ES-I3 (cell line): Measurements from ENCODE around the gene FHAD1.
"Not testable (repeated sequence)": the region's sequence is repeated elsewhere in the genome, so short reads cannot be mapped to it uniquely, and the experiment has no call there.

Experiments used
- H3K36me3 ChIP-seq: 2 replicates; pipeline ENCODE4 v1.6.1; 2013; ENCODE audit warnings: mild to moderate bottlenecking, low read length, control low read depth, moderate library complexity; ENCODE audit not compliant: insufficient read depth
- H3K4me1 ChIP-seq: 2 replicates; pipeline ENCODE4 v1.6.1; 2013; ENCODE audit warnings: mild to moderate bottlenecking, control low read depth, low read length; ENCODE audit not compliant: insufficient read depth
- H3K9ac ChIP-seq: 2 replicates; pipeline ENCODE4 v1.6.1; 2013; ENCODE audit warnings: low read depth, mild to moderate bottlenecking, low read length, moderate library complexity
- H3K9me3 ChIP-seq: 2 replicates; pipeline ENCODE4 v1.6.1; 2013; ENCODE audit warnings: mild to moderate bottlenecking, low read length, moderate library complexity; ENCODE audit not compliant: control insufficient read depth, insufficient read depth

FHAD1 gene

GRCh38 chr1:15287035-15287979 is 40.3 kb downstream of the FHAD1 start:
- Histone ChIP-seq H3K9ac (no peak overlapping the region), H3K36me3 (no peaks in the 10 kb centered on the region), H3K9me3 (no peaks in the 10 kb centered on the region), H3K4me1 (no peaks in the 10 kb centered on the region)

DNA sequence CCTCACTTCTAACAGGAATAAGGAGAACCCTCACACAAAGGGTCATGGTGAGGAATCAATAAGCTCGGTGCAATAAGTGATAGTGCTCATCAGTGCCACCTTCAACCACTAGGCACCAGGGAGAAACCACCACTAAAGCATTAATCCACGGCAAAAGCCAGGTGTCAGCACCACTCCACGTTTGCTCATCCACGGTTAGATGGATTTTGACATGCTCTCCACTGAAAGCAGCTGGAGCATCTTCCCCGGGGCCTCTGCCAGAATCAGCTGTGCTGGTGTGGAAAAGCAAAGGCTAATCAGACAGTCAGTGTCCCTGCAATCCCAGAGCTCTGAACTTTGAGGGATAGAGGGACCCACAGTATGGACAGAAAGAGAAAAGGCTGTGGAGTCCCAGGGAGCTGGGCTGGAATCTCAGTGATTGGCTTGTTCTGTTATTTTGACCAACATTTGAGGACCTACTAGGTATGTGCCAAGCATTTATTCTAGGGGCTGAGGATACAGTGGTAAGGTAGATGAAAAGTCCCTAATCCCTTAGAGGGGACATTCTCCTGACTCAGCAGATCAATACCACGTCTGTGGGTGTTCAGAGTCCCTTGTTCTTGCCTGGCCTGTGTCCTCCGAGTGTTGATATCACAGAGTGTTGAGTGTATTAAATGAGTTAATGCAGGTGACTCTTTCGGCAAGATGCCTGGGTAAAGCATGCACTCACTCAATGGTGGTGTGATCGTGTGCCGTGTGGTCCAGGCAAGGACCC is 41.3 kb downstream of the FHAD1 start:
- Histone ChIP-seq H3K4me1 (no peaks in the 10 kb centered on the region), H3K9me3 (no peaks in the 10 kb centered on the region), H3K9ac (no peak overlapping the region), H3K36me3 (no peaks in the 10 kb centered on the region)

- Histone ChIP-seq H3K9ac (no peak overlapping the region), H3K9me3 (no peaks in the 10 kb centered on the region), H3K36me3 (no peaks in the 10 kb centered on the region), H3K4me1 (no peaks in the 10 kb centered on the region)
Observed at GRCh38 chr1:15289251-15289651, 42.2 kb downstream of the FHAD1 start.

- H3K9me3 ChIP-seq, result no peaks in the 10 kb centered on the region
- H3K9ac ChIP-seq, result no peak overlapping the region
- H3K36me3 ChIP-seq, result no peaks in the 10 kb centered on the region
- no peaks in the 10 kb centered on the region for H3K4me1 ChIP-seq
Observed at GRCh38 chr1:15290382-15290781, 43.4 kb downstream of the FHAD1 start.

- H3K9ac ChIP-seq, result no peak overlapping the region
- H3K4me1 ChIP-seq, result no peaks in the 10 kb centered on the region; the same call in 1 of the 2 replicates
- no peaks in the 10 kb centered on the region for H3K36me3 ChIP-seq
- no peaks in the 10 kb centered on the region for H3K9me3 ChIP-seq
Observed at GRCh38 chr1:15295696-15296095, 48.7 kb downstream of the FHAD1 start.

GRCh38 chr1:15296585-15297321 is 49.7 kb downstream of the FHAD1 start:
- H3K9me3 ChIP-seq, result no peaks in the 10 kb centered on the region
- no peak overlapping the region for H3K9ac ChIP-seq
- no peaks in the 10 kb centered on the region for H3K36me3 ChIP-seq
- no peaks in the 10 kb centered on the region; the same call in 1 of the 2 replicates for H3K4me1 ChIP-seq

DNA sequence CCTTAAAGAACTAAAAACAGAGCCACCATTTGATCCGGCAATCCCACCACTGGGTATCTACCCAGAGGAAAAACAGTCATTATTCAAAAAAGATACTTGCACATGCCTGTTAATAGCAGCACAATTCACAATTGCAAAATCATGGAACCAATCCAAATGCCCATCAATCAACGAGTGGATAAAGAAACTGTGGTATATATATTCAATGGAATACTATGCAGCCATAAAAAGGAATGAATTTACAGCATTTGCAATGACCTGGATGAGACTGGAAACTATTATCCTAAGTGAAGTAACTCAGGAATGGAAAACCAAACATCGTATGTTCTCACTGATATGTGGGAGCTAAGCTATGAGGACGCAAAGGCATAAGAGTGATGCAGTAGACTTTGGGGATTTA is 51.0 kb downstream of the FHAD1 start:
- H3K36me3 ChIP-seq, H3K4me1 ChIP-seq, H3K9ac ChIP-seq, H3K9me3 ChIP-seq: not testable (repeated sequence)

DNA sequence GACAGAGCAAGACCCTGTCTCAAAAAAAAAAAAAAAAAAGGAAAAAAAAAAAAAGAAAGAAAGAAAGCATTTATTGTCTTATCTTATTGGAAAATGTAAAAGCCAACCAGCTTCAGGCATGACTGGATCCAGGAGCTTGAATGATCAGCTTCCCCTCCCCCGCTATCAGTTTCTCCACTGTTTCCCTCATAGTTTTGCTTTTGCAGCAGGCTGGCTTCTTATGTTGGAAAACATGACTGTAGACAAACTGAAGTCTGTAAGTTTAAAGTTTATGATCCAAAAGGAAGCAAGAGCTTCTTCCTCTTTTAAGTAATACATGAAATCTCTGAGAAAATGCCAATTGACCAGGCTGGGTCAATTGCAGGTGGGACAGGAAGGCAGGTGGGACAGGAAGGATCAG is 52.2 kb downstream of the FHAD1 start:
- Histone ChIP-seq H3K36me3 (no peaks in the 10 kb centered on the region; the same call in 1 of the 2 replicates), H3K9me3 (no peaks in the 10 kb centered on the region), H3K4me1 (no peaks in the 10 kb centered on the region; the same call in 1 of the 2 replicates), H3K9ac (no peak overlapping the region)

- no peaks in the 10 kb centered on the region; the same call in 1 of the 2 replicates for H3K36me3 ChIP-seq
- H3K9me3 ChIP-seq, result no peaks in the 10 kb centered on the region
- no peaks in the 10 kb centered on the region; the same call in 1 of the 2 replicates for H3K4me1 ChIP-seq
- no peak overlapping the region for H3K9ac ChIP-seq
Observed at GRCh38 chr1:15299806-15300205, 52.8 kb downstream of the FHAD1 start.

- H3K36me3 ChIP-seq, result no peaks in the 10 kb centered on the region; the same call in 1 of the 2 replicates
- H3K9me3 ChIP-seq, result no peaks in the 10 kb centered on the region; the same call in 1 of the 2 replicates
- H3K9ac ChIP-seq, result no peak overlapping the region
- no peaks in the 10 kb centered on the region for H3K4me1 ChIP-seq
Observed at GRCh38 chr1:15303935-15304334, 56.9 kb downstream of the FHAD1 start.

DNA sequence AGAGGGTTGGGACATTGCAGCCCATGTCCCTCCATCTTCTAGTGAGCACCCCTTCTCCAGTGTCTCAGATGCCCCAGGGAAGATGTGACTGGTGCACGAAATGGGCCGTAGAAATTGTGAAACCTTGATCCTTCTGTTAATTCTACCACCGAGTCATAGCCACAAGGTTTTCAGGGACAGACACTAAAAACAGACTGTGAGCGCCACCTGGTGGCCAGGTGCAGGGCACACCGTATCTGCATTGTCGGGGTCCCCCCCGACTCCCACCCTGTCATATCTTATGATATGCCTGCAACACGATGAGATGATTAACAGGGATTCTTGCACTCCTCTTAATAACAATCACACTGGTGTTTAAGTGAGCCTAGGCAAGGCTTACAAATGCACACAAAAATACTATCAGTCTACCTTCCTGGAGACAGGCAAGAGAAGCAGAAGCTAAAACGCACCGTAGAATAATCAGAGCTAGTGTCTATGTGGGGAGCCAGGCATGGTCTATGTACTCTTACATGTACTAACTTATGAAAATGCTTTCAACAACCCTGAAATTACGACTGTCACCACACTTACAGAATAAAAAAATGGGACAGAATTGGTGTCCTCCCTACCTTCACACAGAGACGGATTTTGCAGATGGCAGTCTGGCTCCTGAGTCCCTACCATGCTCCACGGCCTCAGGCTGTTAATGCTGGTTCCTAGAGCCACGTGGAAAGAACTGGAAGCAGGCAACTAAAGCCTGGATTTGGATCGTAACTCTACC is 57.9 kb downstream of the FHAD1 start:
- H3K4me1 ChIP-seq, result no peaks in the 10 kb centered on the region
- H3K9ac ChIP-seq, result no peak overlapping the region
- no peaks in the 10 kb centered on the region; the same call in 1 of the 2 replicates for H3K9me3 ChIP-seq
- no peaks in the 10 kb centered on the region; the same call in 1 of the 2 replicates for H3K36me3 ChIP-seq

DNA sequence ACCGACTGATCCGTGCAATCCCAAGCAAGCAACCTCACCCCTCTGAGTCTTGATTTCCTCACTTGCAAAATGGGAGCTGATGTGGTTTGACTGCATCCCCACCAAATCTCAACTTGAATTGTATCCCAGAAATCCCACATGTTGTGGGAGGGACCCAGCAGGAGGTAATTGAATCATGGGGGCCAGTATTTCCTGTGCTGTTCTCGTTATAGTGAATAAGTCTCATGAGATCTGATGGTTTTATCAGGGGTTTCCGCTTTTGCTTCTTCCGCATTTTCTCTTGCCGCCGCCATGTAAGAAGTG is 58.4 kb downstream of the FHAD1 start:
- no peaks in the 10 kb centered on the region for H3K4me1 ChIP-seq
- H3K9me3 ChIP-seq, result no peaks in the 10 kb centered on the region; the same call in 1 of the 2 replicates
- no peaks in the 10 kb centered on the region; the same call in 1 of the 2 replicates for H3K36me3 ChIP-seq
- H3K9ac ChIP-seq, result no peak overlapping the region

- H3K9ac ChIP-seq, H3K9me3 ChIP-seq, H3K4me1 ChIP-seq, H3K36me3 ChIP-seq: not testable (repeated sequence)
Observed at GRCh38 chr1:15306352-15306751, 59.3 kb downstream of the FHAD1 start.

DNA sequence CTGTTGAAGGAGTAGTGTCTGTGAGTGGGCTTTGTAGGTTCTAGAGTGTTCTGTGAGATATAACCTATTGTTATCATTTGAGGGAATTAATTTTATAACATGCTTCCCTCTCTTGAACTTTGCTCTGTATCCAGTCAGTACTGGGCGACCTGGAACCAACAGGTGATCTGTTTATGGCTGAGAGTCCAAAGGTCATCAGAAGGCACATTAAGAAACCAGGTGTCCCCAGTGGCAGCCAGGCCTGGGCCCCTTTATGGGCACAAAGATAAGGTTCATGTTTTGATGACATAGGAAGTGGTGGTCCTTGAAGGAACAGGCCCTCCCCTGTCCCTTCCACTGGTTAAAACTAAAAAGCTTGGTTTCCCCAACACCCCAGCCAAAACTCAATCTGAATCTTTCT is 61.1 kb downstream of the FHAD1 start:
- Histone ChIP-seq H3K36me3 (no peaks in the 10 kb centered on the region), H3K9ac (no peak overlapping the region)

More for the DNA sequence above, 61.1 kb downstream of the FHAD1 start:
- H3K4me1 ChIP-seq, result no peaks in the 10 kb centered on the region
- H3K9me3 ChIP-seq, result no peaks in the 10 kb centered on the region; the same call in 1 of the 2 replicates
